SHP77 treated with DMSO at 0.1 percent for 48 hours (cell line): ENCODE data around the gene SIK2.
A peak's percentile ranks its signal among the peaks of the same experiment; 100 is the strongest.

Experiments
- DNase-seq: peaks from one replicate; lab custom pipeline; 2025; lab: John Stamatoyannopoulos, UW

SIK2 gene

DNA sequence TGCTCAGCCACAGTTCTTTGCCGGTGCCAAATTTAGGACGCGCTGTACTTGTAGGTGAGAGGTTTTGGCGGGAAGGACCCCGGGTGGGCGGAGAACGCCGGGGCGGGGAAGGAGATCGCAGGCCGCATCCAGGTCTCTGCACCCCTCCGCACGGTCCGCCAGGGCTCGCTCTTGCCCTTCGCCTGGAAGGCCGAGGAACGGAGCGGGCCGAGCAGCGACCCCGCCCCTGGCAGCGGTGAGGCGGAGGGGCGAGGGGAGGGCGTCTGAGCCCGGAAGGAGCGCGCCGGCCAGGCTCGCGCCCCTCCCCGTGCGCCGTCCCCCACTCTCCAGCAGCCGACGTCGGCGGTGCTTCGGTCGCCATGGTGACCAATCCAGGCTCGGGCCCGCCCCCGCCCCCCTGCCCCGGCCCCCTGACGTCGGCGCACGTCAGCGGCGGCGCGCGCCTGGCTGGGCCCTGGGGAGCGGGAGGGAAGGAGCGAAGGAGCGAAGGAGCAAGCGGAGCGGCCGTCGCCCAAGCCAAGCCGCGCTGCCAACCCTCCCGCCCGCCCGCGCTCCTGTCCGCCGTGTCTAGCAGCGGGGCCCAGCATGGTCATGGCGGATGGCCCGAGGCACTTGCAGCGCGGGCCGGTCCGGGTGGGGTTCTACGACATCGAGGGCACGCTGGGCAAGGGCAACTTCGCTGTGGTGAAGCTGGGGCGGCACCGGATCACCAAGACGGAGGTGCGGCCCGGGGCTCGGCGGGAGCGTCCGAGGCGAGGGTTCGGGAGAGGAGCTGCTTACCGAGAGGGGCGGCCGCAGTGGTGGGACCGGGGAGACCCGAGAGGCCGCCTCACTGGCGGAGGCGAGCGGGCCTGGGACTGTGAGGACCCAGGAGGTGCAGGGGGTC, at the start of gene SIK2:
Gene SIK2, plus strand, starts transcription at position 471 of the 886 bp plus-strand sequence. Its CDS starts 115 bp downstream, at position 586.
- peak; percentile 87 for DNase-seq

DNA sequence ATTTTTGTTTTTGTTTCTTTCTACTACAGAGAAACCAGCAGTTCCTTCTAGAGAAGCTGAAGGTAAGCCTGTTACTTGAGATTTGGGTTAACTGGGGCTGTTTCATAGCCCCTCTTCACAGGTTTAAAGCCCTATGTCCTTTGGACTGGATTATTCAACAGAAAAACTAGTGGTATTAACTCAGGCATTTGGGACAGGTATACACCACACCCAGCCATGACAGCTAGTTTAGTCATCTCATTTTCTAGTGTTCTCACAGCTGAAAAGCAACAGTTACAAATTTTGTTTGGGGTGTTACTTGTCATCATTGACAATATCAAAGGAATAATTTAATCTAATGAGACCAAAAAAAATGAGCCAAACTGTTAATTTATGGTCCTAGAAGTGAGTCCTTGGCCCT, 47.7 kb upstream of the SIK2 start:
- no peak for DNase-seq

DNA sequence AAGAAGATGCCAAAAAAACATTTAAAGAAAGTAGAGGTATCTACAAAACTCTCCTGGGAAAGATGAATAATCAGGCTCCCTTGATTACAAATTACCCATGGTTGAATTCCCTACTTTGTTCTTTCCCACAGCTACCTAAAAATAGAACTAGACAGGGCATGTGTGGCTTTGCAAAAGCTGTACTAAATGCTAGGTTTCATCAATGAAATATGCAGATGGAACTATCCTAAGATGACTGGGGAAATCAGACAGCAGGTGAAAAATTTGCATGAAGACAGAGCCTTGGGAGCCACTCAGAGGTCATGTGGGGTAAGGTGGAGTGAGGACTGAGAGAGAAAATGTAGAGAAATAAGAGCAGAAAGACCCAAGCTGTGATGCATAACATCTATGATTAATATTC, 47.0 kb upstream of the SIK2 start:
- no peak for DNase-seq

DNA sequence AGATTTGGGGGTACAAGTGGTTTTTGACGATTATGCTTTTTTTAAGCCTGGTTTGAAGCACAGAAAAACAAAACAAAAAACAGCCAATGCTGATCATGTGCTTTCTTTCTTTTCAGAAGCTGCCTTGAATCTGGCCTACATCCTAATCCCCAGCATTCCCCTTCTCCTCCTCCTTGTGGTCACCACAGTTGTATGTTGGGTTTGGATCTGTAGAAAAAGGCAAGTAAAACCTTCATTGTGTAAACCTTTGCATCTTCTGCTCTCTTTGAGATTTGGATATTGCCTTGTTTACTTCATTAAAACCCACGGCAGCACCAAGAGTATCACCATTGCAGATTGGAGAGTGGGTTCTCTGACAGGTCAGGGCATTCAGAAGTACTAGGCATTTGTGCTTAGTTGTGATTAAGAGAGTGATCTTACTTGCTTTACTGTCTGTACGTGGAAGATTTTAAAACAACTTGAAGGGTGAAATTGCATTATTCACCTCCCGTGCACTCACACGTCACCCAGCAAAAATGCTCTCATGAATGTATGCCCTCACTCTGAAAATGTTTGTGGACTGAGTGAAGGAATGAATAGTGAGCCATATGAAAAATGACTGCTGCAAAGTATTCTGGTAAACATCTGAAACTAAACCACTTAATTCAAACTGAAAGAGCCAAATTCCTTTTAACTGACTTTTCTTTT, 44.7 kb upstream of the SIK2 start:
- no peak for DNase-seq

DNA sequence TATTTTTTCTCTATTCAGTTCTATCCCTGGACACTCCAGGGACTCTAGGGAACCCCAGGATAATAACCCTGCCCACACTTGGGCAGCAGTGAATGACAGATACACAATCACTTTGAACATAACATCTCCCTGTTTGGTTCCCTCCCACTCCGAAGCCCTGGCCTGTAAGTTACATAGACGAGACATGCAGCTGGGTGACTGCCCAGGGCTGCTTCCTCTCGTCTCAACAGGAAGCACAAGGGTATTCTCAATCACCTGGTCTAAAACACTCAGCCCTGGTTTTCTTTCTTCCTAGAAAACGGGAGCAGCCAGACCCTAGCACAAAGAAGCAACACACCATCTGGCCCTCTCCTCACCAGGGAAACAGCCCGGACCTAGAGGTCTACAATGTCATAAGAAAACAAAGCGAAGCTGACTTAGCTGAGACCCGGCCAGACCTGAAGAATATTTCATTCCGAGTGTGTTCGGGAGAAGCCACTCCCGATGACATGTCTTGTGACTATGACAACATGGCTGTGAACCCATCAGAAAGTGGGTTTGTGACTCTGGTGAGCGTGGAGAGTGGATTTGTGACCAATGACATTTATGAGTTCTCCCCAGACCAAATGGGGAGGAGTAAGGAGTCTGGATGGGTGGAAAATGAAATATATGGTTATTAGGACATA, 42.3 kb upstream of the SIK2 start:
- no peak for DNase-seq

DNA sequence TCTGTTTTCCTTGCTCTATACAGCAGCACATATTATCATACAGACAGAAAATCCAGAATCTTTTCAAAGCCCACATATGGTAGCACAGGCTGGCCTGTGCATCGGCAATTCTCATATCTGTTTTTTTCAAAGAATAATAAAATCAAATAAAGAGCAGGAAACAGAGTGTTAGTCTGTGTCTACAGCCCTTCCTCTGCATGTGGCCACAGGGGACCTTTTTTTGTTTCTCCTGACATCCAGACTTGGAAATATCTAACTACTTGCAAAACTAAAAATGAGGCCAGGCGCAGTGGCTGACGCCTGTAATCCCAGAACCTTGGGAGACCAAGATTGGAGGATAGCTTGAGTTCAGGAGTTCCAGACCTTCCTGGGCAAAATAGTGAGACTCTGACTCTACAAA, 41.4 kb upstream of the SIK2 start:
- no peak for DNase-seq

DNA sequence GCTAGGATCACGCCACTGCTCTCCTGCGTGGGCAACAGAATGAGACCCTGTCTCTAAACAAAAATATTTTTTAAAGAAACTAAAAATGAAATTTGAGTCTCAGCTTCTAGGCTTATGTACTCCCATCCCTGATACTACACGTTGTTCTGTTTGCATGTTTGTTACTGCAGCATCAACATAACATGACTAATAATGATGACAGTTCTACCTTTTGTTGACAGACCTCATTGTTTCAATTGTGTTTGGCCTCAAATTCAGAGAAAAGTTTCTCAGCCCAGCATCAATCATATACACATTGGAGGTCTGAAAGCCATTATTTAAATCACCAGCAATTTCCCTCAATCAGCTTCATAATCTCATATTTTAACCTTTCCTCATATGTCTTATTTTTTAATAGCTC, 40.9 kb upstream of the SIK2 start:
- no peak for DNase-seq

DNA sequence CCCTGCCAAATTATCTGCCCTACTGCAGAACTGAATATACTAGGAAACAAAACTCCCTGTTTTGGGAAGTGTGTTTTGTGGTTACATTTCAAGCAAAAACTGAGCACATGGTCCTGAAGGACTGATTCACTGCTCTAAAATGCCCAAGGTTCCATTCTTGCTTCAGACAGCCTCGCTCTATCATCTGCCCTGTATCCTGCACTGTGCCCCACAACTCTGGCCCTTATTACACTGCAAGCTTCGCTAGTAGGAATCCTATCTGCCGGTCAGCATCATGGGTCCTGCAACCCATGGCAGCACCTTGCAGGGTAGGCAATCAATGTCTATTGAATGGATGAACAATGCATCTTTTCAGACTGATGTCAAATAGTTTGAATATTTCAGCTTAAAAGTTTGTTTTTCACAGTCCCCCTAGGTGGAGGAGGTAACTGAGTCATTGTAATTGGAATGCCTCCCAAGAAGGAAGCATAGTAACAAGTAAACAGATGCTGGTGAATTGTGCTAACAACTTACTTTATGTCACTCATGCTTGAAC, 40.4 kb upstream of the SIK2 start:
- DNase-seq: no peak

DNA sequence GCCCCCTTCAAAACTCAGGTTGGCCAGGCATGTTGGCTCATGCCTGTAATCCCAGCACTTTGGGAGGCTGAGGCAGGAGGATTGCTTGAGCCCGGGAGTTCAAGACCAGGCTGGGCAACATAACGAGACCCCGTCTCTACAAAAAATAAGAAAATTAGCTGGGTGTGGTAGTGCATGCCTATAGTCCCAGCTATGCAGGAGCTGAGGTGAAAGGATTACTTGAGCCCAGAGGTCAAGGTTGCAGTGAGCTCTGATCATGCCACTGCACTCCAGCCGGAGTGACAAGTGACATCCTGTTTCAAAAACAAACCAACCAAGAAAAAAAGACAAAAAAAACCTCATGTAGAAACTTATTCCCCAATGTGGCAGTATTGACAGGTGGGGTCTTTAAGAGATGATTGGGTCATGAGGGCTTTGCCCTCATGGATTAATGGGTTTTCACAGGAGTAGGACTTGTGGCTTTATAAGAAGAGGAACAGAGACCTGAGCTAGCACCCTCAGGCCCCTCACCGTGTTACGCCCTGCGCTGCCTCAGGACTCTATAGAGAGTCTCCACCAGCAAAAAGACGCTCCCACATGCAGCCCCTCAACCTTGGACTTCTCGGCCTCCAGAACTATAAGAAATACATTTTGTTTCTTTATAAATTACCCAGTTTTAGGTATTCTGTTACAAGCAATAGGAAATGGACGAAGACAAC, 39.4 kb upstream of the SIK2 start:
- DNase-seq: no peak

DNA sequence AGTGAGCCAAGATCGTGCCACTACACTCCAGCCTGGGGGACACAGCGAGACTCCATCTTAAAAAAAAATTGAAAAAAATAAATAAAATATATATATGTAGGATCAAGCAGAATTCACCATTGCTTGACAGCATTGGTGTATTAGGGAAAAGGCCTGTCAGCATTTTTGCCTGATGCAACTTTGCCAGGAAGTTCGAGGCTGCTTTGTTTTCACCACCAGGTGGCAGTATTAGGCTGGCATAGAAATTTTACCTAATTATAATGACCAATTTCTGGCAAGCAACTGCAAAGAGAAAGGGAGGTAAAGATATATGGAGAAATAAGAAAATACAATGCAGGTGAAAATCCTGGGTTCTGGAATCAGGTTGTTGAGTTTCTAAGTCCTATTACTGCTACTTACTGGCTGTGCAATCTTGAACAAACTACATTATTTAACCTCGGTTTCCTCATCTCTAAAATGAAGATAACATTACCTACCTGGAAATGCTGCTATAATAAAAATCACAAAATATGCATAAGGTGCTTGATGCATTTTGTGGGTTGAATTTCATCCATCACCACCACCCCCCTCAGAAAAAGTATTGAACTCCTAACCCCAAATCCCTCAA, 37.0 kb upstream of the SIK2 start:
- DNase-seq: peak; percentile 40

DNA sequence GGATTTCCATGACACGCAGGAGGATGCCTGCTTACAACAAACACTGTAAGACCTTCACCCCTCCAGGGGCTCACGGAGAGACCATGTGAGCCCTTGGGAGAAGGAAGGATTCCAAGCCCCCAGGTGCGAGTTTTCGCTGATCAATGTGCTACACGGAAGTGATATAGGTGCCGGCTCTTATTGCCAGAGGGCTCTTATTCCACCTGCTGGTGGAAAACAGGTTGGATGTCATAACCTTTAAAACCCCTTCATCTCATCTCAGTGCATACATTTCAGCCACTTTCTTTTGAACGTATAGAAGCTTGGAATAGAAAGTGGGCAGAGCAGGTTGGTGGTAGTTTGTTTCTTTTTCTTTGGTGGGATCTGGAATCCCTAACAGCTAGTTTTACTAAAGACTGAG, 35.9 kb upstream of the SIK2 start:
- DNase-seq: no peak

DNA sequence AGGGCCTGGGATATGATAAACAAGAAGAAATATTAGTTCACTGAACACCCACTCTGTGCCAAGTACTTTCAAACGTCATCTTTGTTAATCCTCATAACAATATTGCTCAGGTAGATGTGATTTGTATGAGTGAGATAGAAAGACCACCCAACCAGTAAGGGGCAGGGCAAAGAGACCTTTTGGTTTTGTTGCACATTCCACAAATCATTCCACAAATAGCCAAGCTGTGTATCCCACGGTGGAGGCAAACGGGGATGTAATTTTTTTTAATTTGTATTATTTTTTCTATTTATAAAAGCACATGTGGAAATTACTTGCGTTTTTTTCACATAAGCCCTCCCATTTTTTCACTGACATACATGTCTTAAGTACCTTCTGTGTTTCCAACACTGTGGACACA, 32.8 kb upstream of the SIK2 start:
- no peak for DNase-seq

DNA sequence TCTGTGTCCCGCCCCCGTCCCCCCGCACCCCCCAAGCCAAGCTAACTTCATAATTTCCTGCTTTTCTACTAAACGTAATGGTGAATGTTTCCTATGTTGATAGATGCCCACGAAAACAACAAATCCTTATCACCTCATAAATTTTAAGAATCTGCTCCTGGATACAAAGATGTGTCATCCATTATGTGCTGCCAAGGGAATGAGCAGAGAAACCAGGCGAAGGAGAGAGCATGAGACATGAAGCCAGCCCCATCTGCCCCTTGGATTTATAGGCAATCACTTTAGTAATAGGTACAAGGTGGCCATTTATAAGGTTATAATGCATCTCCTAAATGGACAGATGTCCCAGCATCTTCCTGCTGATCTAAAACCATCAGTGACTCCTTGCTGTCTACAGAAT, 31.5 kb upstream of the SIK2 start:
- DNase-seq: no peak

DNA sequence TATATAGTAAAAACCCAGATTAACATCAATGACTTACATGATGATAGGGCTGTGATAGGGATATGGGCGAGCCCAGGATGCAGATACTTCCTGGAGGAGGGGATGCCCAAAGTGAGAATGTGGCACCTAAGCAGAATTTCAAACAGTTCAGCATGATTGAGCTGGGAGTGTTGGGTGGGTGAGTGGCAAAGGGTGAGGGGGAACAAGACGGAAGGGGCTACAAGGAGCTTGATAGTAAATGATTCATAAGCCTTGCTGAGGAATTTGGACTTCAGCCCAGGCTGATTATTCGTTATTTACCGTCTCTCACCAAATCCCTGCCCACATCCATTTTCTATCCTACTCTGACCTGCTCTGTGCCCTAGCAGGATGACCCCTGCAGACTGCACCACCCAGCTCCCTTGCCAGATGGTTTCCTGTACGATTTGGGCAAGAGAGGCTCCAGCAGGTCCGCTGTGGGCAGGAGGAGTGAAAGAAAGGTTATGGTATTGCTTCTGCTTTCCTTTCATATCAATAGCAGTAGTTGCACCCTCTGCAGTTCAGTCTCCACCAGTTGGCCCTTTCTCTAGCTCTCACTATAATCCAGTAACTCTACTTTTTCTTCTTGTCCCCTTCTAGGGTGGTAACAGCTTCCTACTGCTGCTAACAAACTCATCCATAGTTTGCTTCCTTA, 30.3 kb upstream of the SIK2 start:
- no peak for DNase-seq

DNA sequence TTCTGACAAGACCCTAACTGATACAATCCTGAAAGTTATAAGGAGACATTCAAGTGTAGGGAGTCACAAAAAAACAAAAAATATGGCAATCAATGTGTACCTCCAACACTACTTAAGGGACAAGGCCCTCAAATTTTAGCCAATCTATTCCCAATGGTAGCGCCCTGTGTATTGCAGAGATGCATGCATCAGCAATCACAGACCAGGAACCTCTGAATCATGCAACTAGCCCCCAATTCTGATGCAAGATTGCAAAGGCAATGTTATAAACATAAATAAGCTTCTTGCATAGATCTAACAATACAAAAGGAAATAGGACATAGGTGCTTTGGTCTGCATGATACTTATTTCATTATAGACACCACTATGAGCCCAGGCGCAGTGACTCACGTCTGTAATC, 29.7 kb upstream of the SIK2 start:
- no peak for DNase-seq

DNA sequence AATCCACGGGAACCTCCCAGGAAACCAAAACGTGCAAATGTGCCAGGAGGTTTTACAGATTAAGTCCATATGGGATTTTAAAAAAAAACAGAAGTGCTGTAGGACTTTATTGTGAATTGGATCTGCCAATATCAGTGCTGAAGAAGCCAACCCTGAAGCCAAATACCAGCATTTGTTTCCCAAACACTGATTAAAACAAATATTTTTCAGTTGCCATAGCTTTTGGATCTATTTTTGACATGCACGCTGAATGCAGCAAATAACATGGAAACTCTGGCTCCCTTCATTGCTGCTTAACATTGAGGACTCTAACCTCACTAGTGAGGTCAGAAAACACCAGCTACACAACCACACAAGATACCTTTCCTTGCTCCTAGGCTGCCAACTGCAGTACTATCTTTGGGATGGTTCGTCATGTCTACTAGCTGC, 28.4 kb upstream of the SIK2 start:
- no peak for DNase-seq

DNA sequence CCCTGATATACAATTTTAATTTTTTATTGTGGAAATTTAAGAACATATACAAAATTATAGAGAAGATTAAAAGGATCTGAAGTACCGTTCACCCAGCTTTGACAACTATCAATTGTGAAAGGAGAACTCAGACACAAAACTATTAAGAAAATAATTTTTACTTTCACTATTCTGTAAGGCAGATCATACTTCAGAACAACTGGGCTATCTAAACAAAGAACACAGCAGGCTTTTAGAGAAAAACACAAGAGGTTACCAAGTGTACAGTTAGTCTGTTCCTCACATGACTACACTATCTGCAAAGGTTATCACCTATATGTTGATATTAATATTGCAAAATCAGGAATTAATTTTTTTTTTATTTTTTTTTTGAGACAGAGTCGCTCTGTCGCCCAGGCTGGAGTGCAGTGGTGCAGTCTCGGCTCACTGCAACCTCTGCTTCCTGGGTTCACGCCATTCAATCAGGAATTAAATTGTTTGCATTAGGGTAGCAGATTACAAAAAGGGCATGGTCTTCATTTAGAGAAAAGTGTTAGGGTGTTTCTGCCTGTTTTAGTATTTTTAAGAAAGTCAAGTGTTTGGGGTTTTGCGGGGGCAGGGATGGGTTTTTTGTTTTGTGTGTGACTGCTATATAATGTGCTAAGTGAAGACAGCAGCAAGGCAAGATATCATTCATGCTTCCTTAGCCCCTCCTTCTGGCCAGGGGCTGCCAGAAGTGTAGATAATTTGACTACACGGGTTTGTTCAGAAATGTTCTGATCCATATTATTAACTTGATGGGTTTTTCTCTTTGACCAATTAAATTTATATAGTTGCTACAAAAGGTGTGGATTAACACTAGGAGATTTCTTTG, 27.6 kb upstream of the SIK2 start:
- no peak for DNase-seq

DNA sequence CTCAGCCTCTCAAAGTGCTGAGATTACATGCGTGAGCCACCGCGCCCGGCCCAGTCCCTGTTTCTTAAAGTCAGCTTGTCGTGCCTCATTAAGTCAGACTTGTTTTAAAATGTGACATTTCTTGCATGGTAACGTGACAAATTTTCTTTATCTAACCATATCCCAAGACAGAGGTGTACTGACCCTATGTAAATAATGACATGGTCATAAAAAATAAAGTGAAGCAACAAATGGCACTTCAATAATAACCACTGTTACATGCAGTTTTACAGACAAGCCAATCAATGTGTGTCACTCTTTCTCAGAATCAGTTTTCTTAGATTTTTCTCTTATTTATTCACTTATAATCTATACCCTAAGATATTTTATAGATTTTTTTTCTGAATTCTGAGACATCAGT, 26.5 kb upstream of the SIK2 start:
- no peak for DNase-seq

DNA sequence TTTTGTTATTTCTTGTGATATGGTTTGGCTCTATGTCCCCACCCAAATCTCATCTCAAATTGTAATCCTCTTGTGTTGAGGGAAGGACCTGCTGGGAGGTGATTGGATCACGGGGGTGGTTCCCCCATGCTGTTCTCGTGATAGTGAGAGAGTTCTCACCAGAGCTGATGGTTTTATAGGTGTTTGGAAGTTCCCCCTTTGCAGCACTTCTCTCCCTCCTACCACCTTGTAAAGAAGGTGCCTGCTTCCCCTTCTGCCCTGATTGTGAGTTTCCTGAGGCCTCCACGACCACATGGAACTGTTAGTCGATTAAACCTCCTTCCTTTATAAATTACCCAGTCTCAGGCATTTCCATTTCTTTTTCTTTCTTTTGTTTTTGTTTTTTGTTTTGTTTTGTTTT, 24.4 kb upstream of the SIK2 start:
- DNase-seq: no peak

DNA sequence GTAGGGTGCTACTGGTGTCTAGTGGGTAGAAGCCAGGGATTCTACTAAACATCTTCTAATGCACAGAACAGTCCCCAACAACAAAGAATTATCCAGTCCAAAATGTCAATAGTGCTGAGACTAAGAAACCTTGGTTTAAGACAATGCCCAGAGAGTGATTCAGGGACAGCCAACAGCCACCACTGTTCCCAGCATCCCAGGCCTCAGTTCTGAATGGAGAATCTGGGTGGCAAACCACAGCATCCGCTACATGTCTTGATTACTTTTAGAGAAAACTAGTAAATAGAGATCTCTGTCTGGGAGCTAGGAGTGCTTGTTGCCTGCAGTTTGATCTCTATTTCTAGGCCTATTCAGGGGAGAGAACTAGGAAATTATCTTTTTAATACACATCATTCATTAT, 20.9 kb upstream of the SIK2 start:
- no peak for DNase-seq
